Duodenal mucosa (tissue), 2 donors: Measurements from ENCODE around the gene BORCS6.

Experiments used
- H3K27ac ChIP-seq: one replicate; pipeline ENCODE4 v1.7.0; 2013; ENCODE audit warnings: low read depth, low read length
- H3K27me3 ChIP-seq, 2 donors: one replicate each; pipeline ENCODE4 v1.7.0; 2013; ENCODE audit warnings: low read length in 2 of 2, control low read depth in 1 of 2; ENCODE audit not compliant: insufficient read depth in 2 of 2, control insufficient read depth in 1 of 2
- H3K36me3 ChIP-seq, 2 donors: one replicate each; pipeline ENCODE4 v1.7.0; 2013; ENCODE audit warnings: low read length in 2 of 2, control low read depth in 1 of 2; ENCODE audit not compliant: insufficient read depth in 2 of 2, control insufficient read depth in 1 of 2
- H3K4me1 ChIP-seq, 2 donors: one replicate each; pipeline ENCODE4 v1.7.0; 2013; ENCODE audit warnings: low read length in 2 of 2, control low read depth in 1 of 2; ENCODE audit not compliant: insufficient read depth in 2 of 2, control insufficient read depth in 1 of 2
- H3K4me3 ChIP-seq, 2 donors: one replicate each; pipeline ENCODE4 v1.7.0; 2013; ENCODE audit warnings: low read length in 2 of 2, low read depth in 1 of 2
- H3K9ac ChIP-seq, 2 donors: one replicate each; pipeline ENCODE4 v1.7.0; 2013; ENCODE audit warnings: low read length in 2 of 2, low read depth in 1 of 2
- H3K9me3 ChIP-seq, 2 donors: one replicate each; pipeline ENCODE4 v1.7.0; 2013; ENCODE audit warnings: low read length in 2 of 2, control low read depth in 1 of 2; ENCODE audit not compliant: control insufficient read depth in 1 of 2

BORCS6 gene

GRCh38 chr17:8161289-8162232 is 28.4 kb downstream of the BORCS6 start:
- H3K4me1 ChIP-seq, result peaks cover 40 to 44% of the 10 kb centered on the region in 2 donors

GRCh38 chr17:8160741-8161221 is 29.2 kb downstream of the BORCS6 start:
- Histone ChIP-seq H3K4me1 (peaks cover 40 to 45% of the 10 kb centered on the region in 2 donors), H3K36me3 (peaks cover 14 to 19% of the 10 kb centered on the region in 2 donors)

More at GRCh38 chr17:8161289-8162232, 28.4 kb downstream of the BORCS6 start:
- H3K4me3 ChIP-seq, result peak overlapping the region; percentile 91 to 94
- H3K9ac ChIP-seq, result peak overlapping the region; percentile 93 to 98
- peak overlapping the region; percentile 94 for H3K27ac ChIP-seq
- H3K36me3 ChIP-seq, result peaks cover 14 to 19% of the 10 kb centered on the region in 2 donors
- no peaks in the 10 kb centered on the region for H3K9me3 ChIP-seq
- no peaks in the 10 kb centered on the region for H3K27me3 ChIP-seq

GRCh38 chr17:8160224-8160577 is 29.8 kb downstream of the BORCS6 start:
- Histone ChIP-seq H3K27me3 (no peaks in the 10 kb centered on the region), H3K4me1 (peaks cover 44 to 50% of the 10 kb centered on the region in 2 donors), H3K27ac (no peak overlapping the region), H3K9me3 (no peaks in the 10 kb centered on the region), H3K4me3 (no peak overlapping the region), H3K36me3 (peaks cover 14 to 19% of the 10 kb centered on the region in 2 donors), H3K9ac (no peak overlapping the region)

More at GRCh38 chr17:8160741-8161221, 29.2 kb downstream of the BORCS6 start:
- Histone ChIP-seq H3K4me3 (no peak overlapping the region), H3K9me3 (no peaks in the 10 kb centered on the region), H3K27me3 (no peaks in the 10 kb centered on the region), H3K27ac (no peak overlapping the region), H3K9ac (peak overlapping the region; percentile 93 to 98)

GRCh38 chr17:8159459-8160223 is 30.3 kb downstream of the BORCS6 start:
- H3K27me3 ChIP-seq, result no peaks in the 10 kb centered on the region
- no peak overlapping the region for H3K9ac ChIP-seq
- no peak overlapping the region for H3K4me3 ChIP-seq
- H3K4me1 ChIP-seq, result peaks cover 47 to 53% of the 10 kb centered on the region in 2 donors
- H3K27ac ChIP-seq, result no peak overlapping the region
- peaks cover 14 to 19% of the 10 kb centered on the region in 2 donors for H3K36me3 ChIP-seq
- no peaks in the 10 kb centered on the region for H3K9me3 ChIP-seq

GRCh38 chr17:8159032-8159400 is 31.0 kb downstream of the BORCS6 start:
- H3K4me3 ChIP-seq, result no peak overlapping the region
- no peaks in the 10 kb centered on the region for H3K9me3 ChIP-seq
- H3K9ac ChIP-seq, result no peak overlapping the region
- no peaks in the 10 kb centered on the region for H3K27me3 ChIP-seq
- H3K36me3 ChIP-seq, result peaks cover 14 to 19% of the 10 kb centered on the region in 2 donors
- H3K4me1 ChIP-seq, result peaks cover 47 to 51% of the 10 kb centered on the region in 2 donors
- H3K27ac ChIP-seq, result no peak overlapping the region

GRCh38 chr17:8158267-8159031 is 31.5 kb downstream of the BORCS6 start:
- H3K4me3 ChIP-seq, result peak overlapping the region; percentile 43 to 52
- H3K4me1 ChIP-seq, result peaks cover 46 to 51% of the 10 kb centered on the region in 2 donors

GRCh38 chr17:8156246-8156992 is 33.6 kb downstream of the BORCS6 start:
- peaks cover 48 to 54% of the 10 kb centered on the region in 2 donors for H3K4me1 ChIP-seq

More at GRCh38 chr17:8158267-8159031, 31.5 kb downstream of the BORCS6 start:
- Histone ChIP-seq H3K36me3 (peaks cover 14 to 19% of the 10 kb centered on the region in 2 donors), H3K9ac (peak overlapping the region; percentile 52 to 93), H3K9me3 (no peaks in the 10 kb centered on the region), H3K27me3 (no peaks in the 10 kb centered on the region), H3K27ac (peak overlapping the region; percentile 82)

GRCh38 chr17:8155996-8156245 is 34.1 kb downstream of the BORCS6 start:
- peak overlapping the region; percentile 98 for H3K27ac ChIP-seq
- peaks cover 8 to 11% of the 10 kb centered on the region in 2 donors for H3K36me3 ChIP-seq
- H3K9ac ChIP-seq, result peak overlapping the region; percentile 100
- no peaks in the 10 kb centered on the region for H3K9me3 ChIP-seq
- H3K4me3 ChIP-seq, result peak overlapping the region; percentile 81 to 96
- no peaks in the 10 kb centered on the region for H3K27me3 ChIP-seq
- peaks cover 46 to 53% of the 10 kb centered on the region in 2 donors for H3K4me1 ChIP-seq

More at GRCh38 chr17:8156246-8156992, 33.6 kb downstream of the BORCS6 start:
- peak overlapping the region; percentile 100 for H3K9ac ChIP-seq
- peak overlapping the region; percentile 98 for H3K27ac ChIP-seq
- H3K27me3 ChIP-seq, result no peaks in the 10 kb centered on the region
- H3K36me3 ChIP-seq, result peaks cover 13 to 16% of the 10 kb centered on the region in 2 donors
- peak overlapping the region; percentile 81 to 96 for H3K4me3 ChIP-seq
- no peaks in the 10 kb centered on the region for H3K9me3 ChIP-seq
